GM18907 (cell line): ENCODE data around the gene TAC4.
"Not testable (repeated sequence)": the region's sequence is repeated elsewhere in the genome, so short reads cannot be mapped to it uniquely, and the experiment has no call there.

Experiments used
- ATAC-seq: cut with Tn5 transposase; IDR thresholded peaks from one replicate; pipeline ENCODE4 v1.9.1; 2021; ENCODE audit warnings: mild to moderate bottlenecking, moderate library complexity; ENCODE audit not compliant: unreplicated experiment

Gene TAC4

GRCh38 chr17:49843774-49844350 is 4.0 kb downstream of the TAC4 start:
- ATAC-seq, result no peak

- no peak for ATAC-seq
These were observed 5.0 kb downstream of the TAC4 start for GRCh38 chr17:49842846-49843245.

- no peak for ATAC-seq
These were observed 5.5 kb downstream of the TAC4 start for GRCh38 chr17:49842371-49842770.

GRCh38 chr17:49841548-49841947 is 6.3 kb downstream of the TAC4 start:
- ATAC-seq, result no peak

GRCh38 chr17:49839455-49839854 is 8.4 kb downstream of the TAC4 start:
- ATAC-seq, result no peak

- no peak for ATAC-seq
These were observed 11.5 kb downstream of the TAC4 start for GRCh38 chr17:49836111-49837030.

- no peak for ATAC-seq
These were observed 12.4 kb downstream of the TAC4 start for GRCh38 chr17:49835472-49835871.

GRCh38 chr17:49834118-49834743 is 13.6 kb downstream of the TAC4 start:
- ATAC-seq, result no peak

GRCh38 chr17:49832840-49833599 is 14.8 kb downstream of the TAC4 start:
- ATAC-seq, result no peak

GRCh38 chr17:49830605-49831004 is 17.3 kb downstream of the TAC4 start:
- no peak for ATAC-seq

GRCh38 chr17:49829026-49829425 is 18.8 kb downstream of the TAC4 start:
- ATAC-seq, result no peak

GRCh38 chr17:49828325-49828724 is 19.5 kb downstream of the TAC4 start:
- not testable (repeated sequence) for ATAC-seq

- no peak for ATAC-seq
These were observed 22.2 kb downstream of the TAC4 start for GRCh38 chr17:49825645-49826044.

GRCh38 chr17:49823614-49824013 is 24.3 kb downstream of the TAC4 start:
- no peak for ATAC-seq

- no peak for ATAC-seq
These were observed 25.0 kb downstream of the TAC4 start for GRCh38 chr17:49822829-49823228.

- ATAC-seq, result no peak
These were observed 26.0 kb downstream of the TAC4 start for GRCh38 chr17:49821916-49822315.

GRCh38 chr17:49821466-49821865 is 26.4 kb downstream of the TAC4 start:
- no peak for ATAC-seq

- ATAC-seq, result no peak
These were observed 27.1 kb downstream of the TAC4 start for GRCh38 chr17:49820773-49821172.

GRCh38 chr17:49819651-49820050 is 28.2 kb downstream of the TAC4 start:
- ATAC-seq, result no peak

- no peak for ATAC-seq
These were observed 28.7 kb downstream of the TAC4 start for GRCh38 chr17:49819138-49819537.

GRCh38 chr17:49817993-49818392 is 29.9 kb downstream of the TAC4 start:
- ATAC-seq, result no peak
